Fibroblast of gingiva (primary cell): ENCODE results near the gene SLFN14.
"Not testable (repeated sequence)": the region's sequence is repeated elsewhere in the genome, so short reads cannot be mapped to it uniquely, and the experiment has no call there.

ENCODE experiments used
- DNase-seq: peaks from one replicate; pipeline ENCODE4 v3.0.0-alpha.2; 2011; ENCODE audit warnings: low read depth

Gene SLFN14

DNA sequence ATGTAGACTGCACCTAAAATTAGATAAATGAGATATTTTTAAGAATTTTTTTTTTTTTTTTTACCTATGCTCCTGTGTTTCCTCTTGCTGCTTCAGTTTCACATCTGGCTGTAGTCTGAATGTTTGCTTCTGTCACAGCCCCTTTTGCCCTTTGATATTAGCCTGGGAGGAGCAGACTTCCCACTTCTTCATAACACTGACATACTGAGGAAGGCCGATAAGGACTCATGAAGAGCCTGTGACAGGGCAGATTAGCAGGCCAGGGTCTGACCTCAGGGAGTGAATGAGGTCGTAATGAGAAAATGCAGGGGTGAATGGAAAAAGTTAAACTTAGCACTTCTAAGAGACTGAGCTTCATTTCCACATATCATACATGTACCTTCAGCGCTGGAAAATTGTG lies at the start of gene SLFN14:
TSS of gene SLFN14 (minus strand) at position 117 of the 400 bp plus-strand sequence. CDS start 2,757 bp downstream, outside the sequence.
- no peak for DNase-seq

DNA sequence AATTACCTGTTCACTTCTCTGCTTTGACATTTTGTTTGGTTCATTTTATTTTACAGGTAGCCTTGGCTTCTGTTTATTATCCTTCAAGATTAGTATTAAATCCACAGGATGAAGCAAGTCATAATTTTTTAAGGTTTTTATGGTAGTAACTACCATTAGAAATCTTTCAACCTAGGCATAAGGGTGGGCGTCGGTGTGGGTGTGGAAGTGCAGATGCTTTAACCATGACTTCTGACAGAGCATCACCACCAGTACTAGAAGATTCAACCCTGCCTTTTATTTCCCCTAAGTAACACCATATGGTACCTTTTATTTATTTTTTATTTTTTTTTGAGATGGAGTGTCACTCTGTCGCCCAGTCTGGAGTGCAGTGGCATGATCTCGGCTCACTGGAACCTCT lies 49.2 kb upstream of the SLFN14 start:
- DNase-seq: no peak

DNA sequence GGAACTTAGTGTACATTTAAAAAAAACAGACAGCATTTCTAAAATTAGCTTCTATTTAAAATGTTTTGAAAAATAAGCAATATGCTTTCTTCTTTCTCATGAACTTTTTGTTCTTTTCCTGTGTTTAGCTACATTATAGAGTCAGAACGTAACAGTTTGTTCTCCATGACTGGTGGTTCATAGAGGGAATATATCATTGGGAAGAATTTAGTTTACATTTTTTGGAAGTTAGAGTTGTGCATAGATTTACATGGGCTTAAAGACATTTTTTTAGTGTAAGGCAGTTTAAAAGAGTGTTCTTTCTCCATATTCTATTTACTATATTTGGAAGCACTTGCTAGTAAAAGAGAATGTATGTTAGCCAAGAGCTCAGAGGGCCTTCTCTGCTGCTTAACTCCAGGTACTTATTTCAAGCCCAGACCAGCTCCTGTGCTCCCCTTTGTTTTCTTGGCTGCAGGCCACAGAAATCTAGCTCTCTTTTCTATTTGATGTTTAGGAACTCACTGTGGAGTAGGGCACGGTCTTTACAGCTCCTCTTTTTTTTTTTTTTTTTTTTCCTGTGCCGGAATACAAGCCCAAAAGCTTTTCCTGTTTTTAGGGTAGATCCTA lies 46.7 kb upstream of the SLFN14 start:
- no peak for DNase-seq

- peak; percentile 67 for DNase-seq
Measured at GRCh38 chr17:35605678-35606077, 45.1 kb upstream of the SLFN14 start.

GRCh38 chr17:35603674-35604073 lies 43.1 kb upstream of the SLFN14 start:
- no peak for DNase-seq

- DNase-seq: no peak
Measured at GRCh38 chr17:35597604-35598003, 37.0 kb upstream of the SLFN14 start.

DNA sequence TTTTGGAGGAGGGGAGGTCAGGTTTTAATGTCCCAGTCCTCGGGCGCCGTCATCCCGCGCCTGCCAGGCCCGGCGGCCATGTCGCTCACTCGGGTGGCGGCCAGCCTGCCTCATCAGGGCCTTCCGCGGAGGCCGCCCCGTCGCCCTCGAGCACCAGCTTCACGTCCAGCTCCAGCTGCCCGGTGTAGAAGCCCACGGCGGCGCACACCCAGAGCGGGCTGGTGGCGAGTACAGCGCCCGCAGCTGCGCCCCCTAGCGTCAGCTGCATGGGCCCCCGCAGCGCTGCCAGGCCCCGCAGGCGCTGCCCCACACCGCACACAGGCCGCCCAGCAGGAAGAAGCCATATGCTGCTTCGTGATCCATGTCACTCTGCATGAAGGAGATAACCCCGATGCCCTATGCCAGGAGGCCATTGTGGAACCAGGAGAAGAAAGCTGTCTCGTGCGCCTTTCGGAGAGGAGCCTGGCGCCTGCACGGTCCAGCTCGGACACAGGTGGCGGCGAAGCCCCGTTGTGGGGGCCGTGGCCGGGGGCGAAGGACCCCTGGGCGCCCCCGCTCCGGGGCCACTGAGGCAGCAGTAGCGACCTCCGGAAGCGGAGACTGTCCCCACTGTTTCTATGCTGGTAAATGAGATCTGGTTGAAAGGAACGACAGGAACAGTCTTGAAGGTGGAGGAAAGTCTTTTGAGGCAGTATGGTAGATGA lies 36.1 kb upstream of the SLFN14 start:
- DNase-seq: no peak

GRCh38 chr17:35596072-35596471 lies 35.5 kb upstream of the SLFN14 start:
- no peak for DNase-seq

- peak; percentile 29 for DNase-seq
Measured at GRCh38 chr17:35588196-35588920, 27.7 kb upstream of the SLFN14 start.

- peak; percentile 97 for DNase-seq
Measured at GRCh38 chr17:35587074-35587961, 26.7 kb upstream of the SLFN14 start, which contains the start of gene AP2B1. AP2B1 (plus strand) TSS chr17:35587322; CDS start chr17:35594031, 6,709 bp downstream.

DNA sequence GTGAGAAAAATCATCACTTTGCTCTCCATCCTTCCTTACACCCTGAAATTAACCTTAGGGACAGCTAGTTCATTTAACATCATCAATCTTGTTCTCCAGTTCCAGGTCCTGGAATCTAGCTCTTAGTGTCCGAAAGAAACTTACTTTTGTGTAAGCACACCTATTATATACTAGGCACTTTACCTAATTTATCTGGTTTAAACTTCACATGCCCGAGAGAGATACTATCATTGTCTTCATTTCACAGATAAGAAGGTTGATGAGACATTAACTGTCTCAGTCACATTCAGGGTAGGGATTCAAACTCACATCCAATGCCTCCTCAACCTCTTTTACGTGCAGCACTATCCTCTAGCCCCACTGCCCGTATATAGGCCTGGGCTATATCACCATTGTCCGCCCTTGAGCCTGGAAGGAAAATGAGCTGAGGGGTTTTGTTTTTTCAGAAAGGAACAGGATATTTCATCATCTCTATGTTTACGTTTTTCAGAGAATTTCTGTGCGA lies 26.0 kb upstream of the SLFN14 start:
- no peak for DNase-seq

DNA sequence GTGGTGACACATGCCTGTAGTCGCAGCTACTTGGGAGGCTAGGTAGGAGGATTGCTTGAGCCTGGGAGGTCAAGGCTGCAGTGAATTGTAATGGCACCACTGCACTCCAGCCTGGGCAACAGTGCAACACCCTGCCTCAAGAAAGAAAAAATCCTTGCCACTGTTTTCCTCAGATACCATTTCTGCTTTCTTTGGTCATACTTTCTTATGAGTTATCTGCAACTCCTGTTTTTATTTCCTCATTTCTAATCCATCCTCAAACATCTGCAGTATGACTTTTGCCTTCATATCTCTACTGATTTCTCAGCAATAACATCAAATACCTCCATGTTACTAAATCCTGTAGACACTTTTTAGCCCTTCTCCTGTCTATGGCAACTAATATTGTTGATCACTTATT lies 23.4 kb upstream of the SLFN14 start:
- DNase-seq: no peak

DNA sequence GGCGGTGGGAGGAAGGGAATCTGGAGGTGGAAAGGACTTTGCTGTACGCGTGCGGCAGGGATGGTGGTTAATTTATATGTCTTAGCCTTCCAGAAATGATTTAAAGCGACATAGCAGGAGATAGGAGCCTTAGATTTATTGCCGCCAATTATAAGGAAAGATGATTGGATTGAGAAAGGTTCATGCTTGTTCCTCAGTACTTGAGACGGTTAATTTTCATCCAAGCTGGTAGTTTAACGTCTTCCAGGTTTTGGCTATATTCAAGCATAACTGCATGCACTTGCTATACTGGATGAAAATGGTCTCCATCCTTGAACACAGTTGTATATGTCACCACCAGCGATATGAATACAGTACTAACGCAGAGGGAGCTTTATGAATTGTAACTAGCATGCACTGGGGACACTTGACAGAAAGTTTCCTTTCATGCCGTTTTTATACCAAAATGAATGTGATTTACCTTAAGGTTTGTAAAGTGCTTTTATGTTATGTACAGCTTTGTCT lies 18.4 kb upstream of the SLFN14 start:
- DNase-seq: no peak

DNA sequence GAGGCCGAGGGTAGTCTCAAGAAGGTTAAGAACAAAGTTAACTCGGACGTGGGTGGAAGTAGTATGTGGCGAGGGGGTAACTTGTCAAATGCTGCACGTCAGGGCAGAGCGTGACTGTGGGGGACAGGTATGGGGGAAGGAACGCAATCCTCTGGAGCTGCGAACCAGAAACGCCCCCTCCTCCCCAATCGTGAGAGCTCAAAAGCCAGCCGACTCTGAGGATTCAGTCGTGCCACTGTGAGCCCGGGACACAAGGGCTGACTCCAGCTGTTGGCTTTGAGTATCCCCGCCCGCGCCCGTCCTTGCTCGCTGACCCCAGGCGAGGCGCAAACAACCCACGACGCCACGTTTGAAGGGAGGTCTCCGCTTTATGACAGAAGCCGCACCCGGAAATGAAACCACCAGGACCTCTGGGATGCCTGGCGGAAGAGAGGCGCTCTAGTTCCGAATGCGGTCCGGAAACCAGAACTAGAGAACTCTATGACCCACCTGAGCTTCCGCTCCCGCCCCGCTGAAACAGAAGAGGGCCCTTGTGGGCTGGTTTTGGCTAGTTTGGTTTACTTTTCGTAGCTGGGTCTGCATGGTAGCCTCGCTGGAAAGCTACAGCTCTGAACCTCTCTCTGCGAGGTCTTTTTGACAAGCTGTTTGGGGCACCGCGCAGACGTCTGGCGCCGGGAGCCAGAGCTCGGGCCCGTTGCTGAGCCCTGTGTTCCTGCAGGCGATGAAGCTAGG lies 17.7 kb upstream of the SLFN14 start, which contains the start of gene PEX12:
TSS of gene PEX12 (minus strand) at position 375 of the 732 bp plus-strand sequence. CDS start 550 bp downstream, outside the sequence.
- peak; percentile 87 for DNase-seq

GRCh38 chr17:35577830-35578196 lies 17.2 kb upstream of the SLFN14 start:
- DNase-seq: no peak

- DNase-seq: no peak
Measured at GRCh38 chr17:35575759-35576158, 15.1 kb upstream of the SLFN14 start.

DNA sequence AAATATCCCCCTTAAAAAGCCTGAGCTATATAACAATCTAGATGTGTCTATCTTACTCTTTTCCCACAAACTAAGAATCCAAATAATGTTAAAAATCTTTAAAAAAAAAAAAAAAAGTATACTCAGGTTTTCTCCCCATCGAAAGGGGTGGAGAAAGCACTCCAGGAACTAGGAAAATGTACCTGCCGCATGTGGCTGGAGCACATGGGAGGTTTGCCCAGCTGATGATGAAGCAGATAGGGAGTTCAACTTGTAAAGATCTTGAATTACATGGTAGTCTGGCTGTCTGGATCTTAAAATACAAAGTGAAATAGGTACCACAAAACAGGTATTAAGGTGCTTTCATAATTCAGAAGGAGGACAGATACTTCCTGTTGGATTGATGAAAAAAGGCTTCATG lies 8.8 kb upstream of the SLFN14 start:
- no peak for DNase-seq

DNA sequence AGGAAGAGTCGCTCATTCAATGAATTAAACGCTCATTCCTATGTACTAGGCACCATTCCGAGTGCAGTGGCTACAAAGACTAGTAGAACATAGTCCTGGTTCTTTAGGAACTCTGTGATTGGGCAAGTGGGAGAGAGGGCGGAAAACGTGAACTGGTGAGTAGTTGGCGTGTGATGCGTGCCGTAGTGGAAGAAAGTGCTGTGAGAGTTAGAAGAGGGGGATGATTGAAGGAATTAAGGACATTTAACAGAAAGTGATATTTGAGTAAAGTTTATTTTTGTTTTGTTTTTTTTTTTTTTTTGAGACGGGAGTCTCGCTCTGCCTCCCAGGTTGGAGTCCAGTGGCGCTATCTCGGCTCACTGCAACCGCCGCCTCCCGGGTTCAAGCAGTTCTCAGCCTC lies 7.9 kb upstream of the SLFN14 start:
- peak; percentile 42 for DNase-seq

DNA sequence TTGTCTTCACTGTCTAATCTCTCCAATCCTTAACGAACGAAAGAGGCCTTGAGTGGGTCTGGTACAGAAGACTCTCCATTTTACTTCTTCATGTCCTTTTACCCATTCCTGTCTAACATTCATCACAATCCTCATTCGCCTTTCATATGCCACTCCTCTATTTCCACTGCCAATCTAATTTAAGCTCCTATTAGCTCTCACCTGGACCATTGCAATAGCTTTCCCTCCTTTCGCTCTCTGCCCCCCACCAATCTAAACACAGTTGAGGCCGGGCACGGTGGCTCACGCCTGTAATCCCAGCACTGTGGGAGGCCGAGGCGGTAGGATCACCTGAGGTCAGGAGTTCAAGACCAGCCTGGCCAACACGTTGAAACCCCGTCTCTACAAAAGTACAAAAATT lies 6.3 kb upstream of the SLFN14 start:
- DNase-seq: no peak

DNA sequence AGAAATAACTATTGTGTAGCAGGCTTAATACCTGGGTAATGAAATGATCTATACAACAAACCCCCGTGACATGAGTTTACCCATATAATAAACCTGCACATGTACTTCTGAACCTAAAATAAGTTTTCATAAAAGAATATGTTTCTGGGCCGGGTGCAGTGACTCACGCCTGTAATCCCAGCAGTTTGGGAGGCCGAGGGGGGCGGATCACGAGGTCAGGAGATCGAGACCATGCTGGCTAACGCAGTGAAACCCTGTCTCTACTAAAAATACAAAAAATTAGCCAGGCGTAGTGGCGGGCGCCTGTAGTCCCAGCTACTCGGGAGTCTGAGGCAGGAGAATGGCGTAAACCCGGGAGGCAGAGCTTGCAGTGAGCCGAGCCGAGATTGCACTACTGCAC lies 2.6 kb upstream of the SLFN14 start:
- DNase-seq: not testable (repeated sequence)
